Calu3 (cell line): ENCODE results near the gene KAT5. TPM values are rescaled to one million over a fixed set of nuclear protein-coding genes. Genes with fewer than 3 reads are reported as not detected.

Experiments used
- BruUV-seq: library from RNA; stranded (reverse); fragments of 400-500 nt; replicated peaks from 2 replicates; lab custom pipeline; 2021; lab: Mats Ljungman, UMichigan
- CTCF ChIA-PET: fragments of 300-600 bp; sonication (Branson Sonifier 250); formaldehyde crosslinking; loops from one replicate; lab custom pipeline; 2022; ENCODE audit warnings: antibody characterized with exemption; lab: Charles Lee
- DNase-seq: peaks from one replicate; pipeline ENCODE4 v3.0.0; 2022
- H3K27ac Mint-ChIP-seq: one replicate; pipeline ENCODE4 v1.8.0; 2022; ENCODE audit warnings: mixed read lengths; ENCODE audit not compliant: unreplicated experiment
- H3K27me3 Mint-ChIP-seq: one replicate; pipeline ENCODE4 v1.8.0; 2022; ENCODE audit warnings: mixed read lengths; ENCODE audit not compliant: unreplicated experiment
- H3K36me3 Mint-ChIP-seq: one replicate; pipeline ENCODE4 v1.8.0; 2022; ENCODE audit warnings: mild to moderate bottlenecking, moderate library complexity, mixed read lengths; ENCODE audit not compliant: insufficient read depth, unreplicated experiment
- H3K4me1 Mint-ChIP-seq: one replicate; pipeline ENCODE4 v1.8.0; 2022; ENCODE audit warnings: mild to moderate bottlenecking, low read depth, mixed read lengths; ENCODE audit not compliant: unreplicated experiment
- H3K4me3 Mint-ChIP-seq: one replicate; pipeline ENCODE4 v1.8.0; 2022; ENCODE audit warnings: mild to moderate bottlenecking, low read depth, moderate library complexity, mixed read lengths; ENCODE audit not compliant: unreplicated experiment
- H3K9me3 Mint-ChIP-seq: one replicate; pipeline ENCODE4 v1.8.0; 2022; ENCODE audit warnings: low read depth, mixed read lengths; ENCODE audit not compliant: unreplicated experiment
- intact Hi-C: fragments of 100-400 bp; cut with micrococcal nuclease; formaldehyde crosslinking; loops from one replicate; pipeline ENCODE4 v1.10.0; 2022; ENCODE audit not compliant: unreplicated experiment
- total RNA-seq: library from RNA; stranded (reverse); gene quantifications from 2 replicates; pipeline ENCODE4 v1.2.3, GENCODE V29; 2022
- TF ChIP-seq, protein P1 (sequence below): fragments of 200-600 bp; IDR thresholded peaks from one replicate; pipeline ENCODE4 v1.8.0; 2022; ENCODE audit warnings: antibody characterized with exemption; ENCODE audit not compliant: unreplicated experiment

Gene KAT5
- total RNA-seq, 1 experiment from 2014 or later, result 50.9 TPM

DNA sequence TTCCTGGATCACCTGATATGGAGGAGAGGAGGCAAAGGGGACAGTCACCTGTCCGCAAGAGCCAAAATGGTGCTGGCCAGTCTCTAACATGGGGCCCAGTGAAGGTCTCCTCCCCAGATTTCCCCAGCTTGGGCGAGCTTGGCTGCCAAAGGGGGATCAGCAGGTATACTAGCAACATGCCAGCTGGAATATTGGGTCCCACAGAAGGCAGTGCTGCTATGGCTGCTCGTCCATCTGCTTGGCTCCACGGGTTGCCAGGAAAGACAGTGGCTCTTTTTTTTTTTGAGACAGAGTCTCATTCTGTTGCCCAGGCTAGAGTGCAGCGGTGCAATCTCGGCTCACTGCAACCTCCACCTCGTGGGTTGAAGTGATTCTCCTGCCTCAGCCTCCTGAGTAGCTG is 12.7 kb upstream of the KAT5 start:
- Mint-ChIP-seq H3K4me3 (no peak overlapping the region), H3K36me3 (no peaks in the 10 kb centered on the region), H3K9me3 (no peaks in the 10 kb centered on the region), H3K27ac (no peak overlapping the region), H3K4me1 (peaks cover 13% of the 10 kb centered on the region), H3K27me3 (peaks cover 33% of the 10 kb centered on the region)
- CTCF ChIA-PET, result no interaction called here
- BruUV-seq, result no TSS peak
- intact Hi-C loops, result no loop called here
- no peak for DNase-seq
- TF ChIP-seq, protein P1, sequence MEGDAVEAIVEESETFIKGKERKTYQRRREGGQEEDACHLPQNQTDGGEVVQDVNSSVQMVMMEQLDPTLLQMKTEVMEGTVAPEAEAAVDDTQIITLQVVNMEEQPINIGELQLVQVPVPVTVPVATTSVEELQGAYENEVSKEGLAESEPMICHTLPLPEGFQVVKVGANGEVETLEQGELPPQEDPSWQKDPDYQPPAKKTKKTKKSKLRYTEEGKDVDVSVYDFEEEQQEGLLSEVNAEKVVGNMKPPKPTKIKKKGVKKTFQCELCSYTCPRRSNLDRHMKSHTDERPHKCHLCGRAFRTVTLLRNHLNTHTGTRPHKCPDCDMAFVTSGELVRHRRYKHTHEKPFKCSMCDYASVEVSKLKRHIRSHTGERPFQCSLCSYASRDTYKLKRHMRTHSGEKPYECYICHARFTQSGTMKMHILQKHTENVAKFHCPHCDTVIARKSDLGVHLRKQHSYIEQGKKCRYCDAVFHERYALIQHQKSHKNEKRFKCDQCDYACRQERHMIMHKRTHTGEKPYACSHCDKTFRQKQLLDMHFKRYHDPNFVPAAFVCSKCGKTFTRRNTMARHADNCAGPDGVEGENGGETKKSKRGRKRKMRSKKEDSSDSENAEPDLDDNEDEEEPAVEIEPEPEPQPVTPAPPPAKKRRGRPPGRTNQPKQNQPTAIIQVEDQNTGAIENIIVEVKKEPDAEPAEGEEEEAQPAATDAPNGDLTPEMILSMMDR, result no peak

- peaks cover 8% of the 10 kb centered on the region for H3K4me1 Mint-ChIP-seq
- intact Hi-C loops, result no loop called here
- no peaks in the 10 kb centered on the region for H3K36me3 Mint-ChIP-seq
- no peaks in the 10 kb centered on the region for H3K9me3 Mint-ChIP-seq
- no peak overlapping the region for H3K27ac Mint-ChIP-seq
- peaks cover 33% of the 10 kb centered on the region for H3K27me3 Mint-ChIP-seq
- TF ChIP-seq, protein P1, result no peak
- no peak overlapping the region for H3K4me3 Mint-ChIP-seq
- CTCF ChIA-PET, result interaction anchor here (0.6 kb wide), 1 partner anchor 107 kb away, joined by 4 read pairs; no protein-coding TSS in a partner anchor
- no peak for DNase-seq
- no TSS peak for BruUV-seq
Measured at GRCh38 chr11:65700399-65700798, 11.7 kb upstream of the KAT5 start.

- DNase-seq, result no peak
- no peaks in the 10 kb centered on the region for H3K9me3 Mint-ChIP-seq
Measured at GRCh38 chr11:65701686-65702085, 10.4 kb upstream of the KAT5 start.

GRCh38 chr11:65703846-65704245 is 8.2 kb upstream of the KAT5 start:
- H3K27me3 Mint-ChIP-seq, result peaks cover 20% of the 10 kb centered on the region
- TF ChIP-seq, protein P1, result no peak
- H3K4me3 Mint-ChIP-seq, result no peak overlapping the region
- H3K4me1 Mint-ChIP-seq, result no peaks in the 10 kb centered on the region
- H3K36me3 Mint-ChIP-seq, result no peaks in the 10 kb centered on the region
- CTCF ChIA-PET, result interaction anchor here (1.1 kb wide), 1 partner anchor 41 kb away, joined by 3 read pairs; no protein-coding TSS in a partner anchor
- BruUV-seq, result no TSS peak
- intact Hi-C loops, result no loop called here
- DNase-seq, result no peak
- H3K27ac Mint-ChIP-seq, result no peak overlapping the region
- no peaks in the 10 kb centered on the region for H3K9me3 Mint-ChIP-seq

More at GRCh38 chr11:65701686-65702085, 10.4 kb upstream of the KAT5 start:
- H3K27ac Mint-ChIP-seq, result no peak overlapping the region
- intact Hi-C loops, result no loop called here
- H3K36me3 Mint-ChIP-seq, result no peaks in the 10 kb centered on the region
- no TSS peak for BruUV-seq
- H3K4me1 Mint-ChIP-seq, result no peaks in the 10 kb centered on the region
- TF ChIP-seq, protein P1, result no peak
- no peak overlapping the region for H3K4me3 Mint-ChIP-seq
- peaks cover 33% of the 10 kb centered on the region for H3K27me3 Mint-ChIP-seq
- CTCF ChIA-PET, result no interaction called here
